HFF-Myc (cell line): ENCODE measurements around the gene PLA2G12A.

Experiments
- DNase-seq: peaks from one replicate; pipeline ENCODE4 v3.0.0-alpha.2; 2011; ENCODE audit warnings: low read depth; ENCODE audit errors: extremely low read depth
- H3K4me3 ChIP-seq: replicated peaks from 2 replicates; pipeline ENCODE4 v1.5.1; 2011; ENCODE audit warnings: low read depth, mild to moderate bottlenecking, control low read depth, low read length
- CTCF ChIP-seq: IDR thresholded peaks from 2 replicates; pipeline ENCODE4 v1.5.1; 2012; ENCODE audit warnings: mild to moderate bottlenecking, low read depth, low read length, control low read depth; ENCODE audit errors: missing control alignments

PLA2G12A gene

GRCh38 chr4:109671350-109671749, 58.5 kb downstream of the PLA2G12A start:
- H3K4me3 ChIP-seq: no peak overlapping the region

GRCh38 chr4:109665783-109666485, 63.9 kb downstream of the PLA2G12A start:
- TF ChIP-seq CTCF: no peak
- H3K4me3 ChIP-seq: no peak overlapping the region
- no peak for DNase-seq

More at GRCh38 chr4:109671350-109671749, 58.5 kb downstream of the PLA2G12A start:
- no peak for TF ChIP-seq CTCF
- no peak for DNase-seq

GRCh38 chr4:109662771-109663170, 67.1 kb downstream of the PLA2G12A start:
- TF ChIP-seq CTCF: no peak

GRCh38 chr4:109662116-109662515, 67.8 kb downstream of the PLA2G12A start:
- DNase-seq: no peak
- no peak overlapping the region for H3K4me3 ChIP-seq
- TF ChIP-seq CTCF: no peak

More at GRCh38 chr4:109662771-109663170, 67.1 kb downstream of the PLA2G12A start:
- no peak for DNase-seq
- no peak overlapping the region for H3K4me3 ChIP-seq
